ENCODE results near the gene NXPH1.

DNA sequence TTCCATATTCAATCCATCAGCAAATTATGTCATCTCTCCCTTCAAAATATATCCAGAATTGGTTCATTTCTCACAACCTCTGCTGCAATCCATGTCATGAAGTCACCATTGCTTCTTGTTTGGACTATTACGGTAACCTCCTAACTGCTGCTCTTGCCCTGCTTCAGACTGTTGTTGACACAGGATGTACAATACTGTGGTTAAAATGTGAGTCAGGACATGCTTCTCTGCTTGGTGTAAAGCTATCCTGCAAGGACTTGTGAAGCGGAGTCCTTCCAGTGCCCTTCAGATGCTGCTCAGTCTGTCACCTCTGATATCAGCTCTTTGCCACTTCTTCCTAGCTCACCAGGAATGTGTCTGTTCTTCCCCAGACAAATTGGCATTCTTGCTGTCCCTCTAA, 10.4 kb upstream of the NXPH1 start:
- TF ChIP-seq CTCF (conservative IDR thresholded peaks at IDR 0.05; ENCODE audit: low read depth in 2 of 2) (no peak), EZH2 (IDR thresholded peaks at IDR 0.05; ENCODE audit: low read depth, unreplicated experiment) (no peak), POLR2AphosphoS5 (IDR thresholded peaks at IDR 0.05; ENCODE audit: low read depth) (no peak), ZNF331 (CRISPR knock-in tag; IDR thresholded peaks at IDR 0.05; ENCODE audit: low read depth) (no peak), JUNB (IDR thresholded peaks at IDR 0.05; ENCODE audit: unreplicated experiment) (no peak), EZH2phosphoT487 (IDR thresholded peaks at IDR 0.05; ENCODE audit: unreplicated experiment) (no peak), ZNF114 (CRISPR knock-in tag; IDR thresholded peaks at IDR 0.05) (no peak), NANOG (IDR thresholded peaks at IDR 0.05; ENCODE audit: borderline replicate concordance) (no peak)
- TF ChIP-seq, protein P1, sequence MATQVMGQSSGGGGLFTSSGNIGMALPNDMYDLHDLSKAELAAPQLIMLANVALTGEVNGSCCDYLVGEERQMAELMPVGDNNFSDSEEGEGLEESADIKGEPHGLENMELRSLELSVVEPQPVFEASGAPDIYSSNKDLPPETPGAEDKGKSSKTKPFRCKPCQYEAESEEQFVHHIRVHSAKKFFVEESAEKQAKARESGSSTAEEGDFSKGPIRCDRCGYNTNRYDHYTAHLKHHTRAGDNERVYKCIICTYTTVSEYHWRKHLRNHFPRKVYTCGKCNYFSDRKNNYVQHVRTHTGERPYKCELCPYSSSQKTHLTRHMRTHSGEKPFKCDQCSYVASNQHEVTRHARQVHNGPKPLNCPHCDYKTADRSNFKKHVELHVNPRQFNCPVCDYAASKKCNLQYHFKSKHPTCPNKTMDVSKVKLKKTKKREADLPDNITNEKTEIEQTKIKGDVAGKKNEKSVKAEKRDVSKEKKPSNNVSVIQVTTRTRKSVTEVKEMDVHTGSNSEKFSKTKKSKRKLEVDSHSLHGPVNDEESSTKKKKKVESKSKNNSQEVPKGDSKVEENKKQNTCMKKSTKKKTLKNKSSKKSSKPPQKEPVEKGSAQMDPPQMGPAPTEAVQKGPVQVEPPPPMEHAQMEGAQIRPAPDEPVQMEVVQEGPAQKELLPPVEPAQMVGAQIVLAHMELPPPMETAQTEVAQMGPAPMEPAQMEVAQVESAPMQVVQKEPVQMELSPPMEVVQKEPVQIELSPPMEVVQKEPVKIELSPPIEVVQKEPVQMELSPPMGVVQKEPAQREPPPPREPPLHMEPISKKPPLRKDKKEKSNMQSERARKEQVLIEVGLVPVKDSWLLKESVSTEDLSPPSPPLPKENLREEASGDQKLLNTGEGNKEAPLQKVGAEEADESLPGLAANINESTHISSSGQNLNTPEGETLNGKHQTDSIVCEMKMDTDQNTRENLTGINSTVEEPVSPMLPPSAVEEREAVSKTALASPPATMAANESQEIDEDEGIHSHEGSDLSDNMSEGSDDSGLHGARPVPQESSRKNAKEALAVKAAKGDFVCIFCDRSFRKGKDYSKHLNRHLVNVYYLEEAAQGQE (IDR thresholded peaks at IDR 0.05; ENCODE audit: unreplicated experiment) = no peak
- TF ChIP-seq, protein P2, sequence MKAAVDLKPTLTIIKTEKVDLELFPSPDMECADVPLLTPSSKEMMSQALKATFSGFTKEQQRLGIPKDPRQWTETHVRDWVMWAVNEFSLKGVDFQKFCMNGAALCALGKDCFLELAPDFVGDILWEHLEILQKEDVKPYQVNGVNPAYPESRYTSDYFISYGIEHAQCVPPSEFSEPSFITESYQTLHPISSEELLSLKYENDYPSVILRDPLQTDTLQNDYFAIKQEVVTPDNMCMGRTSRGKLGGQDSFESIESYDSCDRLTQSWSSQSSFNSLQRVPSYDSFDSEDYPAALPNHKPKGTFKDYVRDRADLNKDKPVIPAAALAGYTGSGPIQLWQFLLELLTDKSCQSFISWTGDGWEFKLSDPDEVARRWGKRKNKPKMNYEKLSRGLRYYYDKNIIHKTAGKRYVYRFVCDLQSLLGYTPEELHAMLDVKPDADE (IDR thresholded peaks at IDR 0.05) = no peak
